Measurements from ENCODE around the gene PRR13.

DNA sequence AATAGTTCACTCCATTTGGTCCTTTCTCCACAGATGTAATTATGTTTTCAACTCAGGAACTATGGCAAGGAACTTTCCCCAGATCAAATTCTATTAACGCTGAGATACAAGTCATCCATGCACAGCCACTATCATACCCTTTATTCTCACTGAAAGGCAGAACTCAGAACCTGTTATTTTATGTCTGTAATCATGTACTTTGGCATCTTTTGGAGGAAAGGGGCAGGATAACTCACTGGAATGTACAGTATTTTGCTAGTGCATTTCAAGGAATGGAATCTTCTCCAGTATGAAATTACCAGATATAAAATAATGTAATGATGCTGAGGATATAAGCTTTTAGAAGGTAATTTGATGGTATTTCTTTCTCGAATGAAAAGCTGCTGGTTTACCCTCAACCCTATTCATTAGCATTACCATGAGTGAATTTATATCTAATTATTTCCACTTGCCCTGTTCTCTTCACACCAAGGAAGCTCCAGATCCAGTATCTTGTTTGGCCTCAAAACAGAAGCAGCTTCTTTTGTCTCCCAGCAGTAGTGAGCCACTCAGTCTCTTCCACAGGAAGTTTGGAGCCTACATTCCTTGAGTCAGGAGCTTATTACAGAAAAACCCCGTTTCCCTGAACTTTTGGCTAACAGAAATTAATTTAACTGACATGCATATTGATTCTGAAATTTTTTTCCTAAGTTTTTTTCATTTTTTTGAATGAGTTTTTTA, 27.9 kb upstream of the PRR13 start:
- no peak for TF ChIP-seq POLR2A (IDR thresholded peaks at IDR 0.05)
- TF ChIP-seq, protein P1, sequence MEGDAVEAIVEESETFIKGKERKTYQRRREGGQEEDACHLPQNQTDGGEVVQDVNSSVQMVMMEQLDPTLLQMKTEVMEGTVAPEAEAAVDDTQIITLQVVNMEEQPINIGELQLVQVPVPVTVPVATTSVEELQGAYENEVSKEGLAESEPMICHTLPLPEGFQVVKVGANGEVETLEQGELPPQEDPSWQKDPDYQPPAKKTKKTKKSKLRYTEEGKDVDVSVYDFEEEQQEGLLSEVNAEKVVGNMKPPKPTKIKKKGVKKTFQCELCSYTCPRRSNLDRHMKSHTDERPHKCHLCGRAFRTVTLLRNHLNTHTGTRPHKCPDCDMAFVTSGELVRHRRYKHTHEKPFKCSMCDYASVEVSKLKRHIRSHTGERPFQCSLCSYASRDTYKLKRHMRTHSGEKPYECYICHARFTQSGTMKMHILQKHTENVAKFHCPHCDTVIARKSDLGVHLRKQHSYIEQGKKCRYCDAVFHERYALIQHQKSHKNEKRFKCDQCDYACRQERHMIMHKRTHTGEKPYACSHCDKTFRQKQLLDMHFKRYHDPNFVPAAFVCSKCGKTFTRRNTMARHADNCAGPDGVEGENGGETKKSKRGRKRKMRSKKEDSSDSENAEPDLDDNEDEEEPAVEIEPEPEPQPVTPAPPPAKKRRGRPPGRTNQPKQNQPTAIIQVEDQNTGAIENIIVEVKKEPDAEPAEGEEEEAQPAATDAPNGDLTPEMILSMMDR (IDR thresholded peaks at IDR 0.05) = no peak

Data from adrenal gland (tissue), 5 donors.